Gastrocnemius medialis (tissue), 4 donors: ENCODE results near the gene RGS5. TPM values are rescaled to one million over a fixed set of nuclear protein-coding genes. Genes with fewer than 3 reads are reported as not detected.

Experiments used
- ATAC-seq, 2 donors: fragments of 150-250 bp; one replicate each; pipeline ENCODE4 v1.9.1; 2016
- DNase-seq, 2 donors: peaks; one replicate each; pipeline ENCODE4 v3.0.0-alpha.2; 2019
- H3K27ac ChIP-seq, 4 donors: fragments of 200-600 bp; sonication (generic); 1 replicate in 1 of 4; 2 replicates in 3 of 4; pipeline ENCODE4 v1.5.1; 2016 to 2018; ENCODE audit warnings: mild to moderate bottlenecking in 2 of 4, moderate library complexity in 1 of 4
- H3K27me3 ChIP-seq, 3 donors: fragments of 200-600 bp; sonication (generic) in 2 of 3; 1 replicate in 1 of 3; 2 replicates in 2 of 3; pipeline versions ENCODE4 v1.5.1 to v1.6.0; 2016 to 2019; ENCODE audit warnings: mild to moderate bottlenecking in 1 of 3, moderate library complexity in 1 of 3
- H3K36me3 ChIP-seq, 2 donors: fragments of 200-600 bp; sonication (generic) in 1 of 2; one replicate each; pipeline ENCODE4 v1.5.1; 2017 to 2018
- H3K4me1 ChIP-seq, 2 donors: fragments of 200-600 bp; sonication (generic) in 1 of 2; one replicate each; pipeline ENCODE4 v1.5.1; 2016 to 2017; ENCODE audit warnings: mild to moderate bottlenecking in 2 of 2
- H3K4me3 ChIP-seq, 4 donors: fragments of 200-600 bp; sonication (generic) in 3 of 4; 1 replicate in 1 of 4; 2 replicates in 3 of 4; pipeline ENCODE4 v1.5.1; 2016 to 2019; ENCODE audit warnings: mild to moderate bottlenecking in 2 of 4
- H3K9me3 ChIP-seq, 3 donors: fragments of 200-600 bp; sonication (generic) in 2 of 3; 1 replicate in 1 of 3; 2 replicates in 2 of 3; pipeline ENCODE4 v1.5.1; 2016 to 2019
- CTCF ChIP-seq, 5 experiments: fragments of 450-650 bp in 3 of 5; fragments of 200-600 bp in 2 of 5; sonication (generic) in 2 of 5; IDR thresholded peaks in 4 of 5; conservative IDR thresholded peaks in 1 of 5; 1 replicate in 4 of 5; 2 replicates in 1 of 5; pipeline ENCODE4 v1.5.1; 2016 to 2019; ENCODE audit warnings: antibody characterized with exemption in 5 of 5, mild to moderate bottlenecking in 3 of 5, moderate library complexity in 3 of 5
- POLR2A ChIP-seq, 2 donors: fragments of 450-650 bp; IDR thresholded peaks; one replicate each; pipeline ENCODE4 v1.6.1; 2017; ENCODE audit warnings: antibody characterized with exemption in 2 of 2, mild to moderate bottlenecking in 2 of 2, moderate library complexity in 2 of 2
- in situ Hi-C, 4 donors: fragments of 200-750 bp; cut with MboI; loops; one replicate each; pipeline versions ENCODE4 v1.15.0 to v1.8.0; 2017; ENCODE audit warnings: low sequenced_read_pairs in 4 of 4
- intact Hi-C: fragments of 100-400 bp; cut with DNase I; formaldehyde crosslinking; loops from one replicate; pipeline ENCODE4 v1.15.1; 2023; ENCODE audit warnings: low total_unique reads
- total RNA-seq, 4 donors: library from RNA; depleted of rRNA; stranded (reverse); fragments of >200 nt; gene quantifications; one replicate each; pipeline versions ENCODE4 v1.1.0 to v1.2.3, GENCODE V29; 2016

RGS5 gene
- total RNA-seq, 4 donors from 2014 or later, result 71.2 to 195 (median 158) TPM

- Histone ChIP-seq H3K27me3 (no peaks in the 10 kb centered on the region), H3K36me3 (no peaks in the 10 kb centered on the region), H3K27ac (no peak overlapping the region), H3K9me3 (no peaks in the 10 kb centered on the region), H3K4me3 (no peak overlapping the region), H3K4me1 (peaks cover 0 to 9% of the 10 kb centered on the region in 2 donors)
- intact Hi-C loops, result loop anchor here (1.0 to 10.0 kb wide), 2 partner anchors 100 to 296 kb away; no protein-coding TSS in a partner anchor
- peak; percentile 51 to 86 (median 79) for TF ChIP-seq CTCF (IDR thresholded peaks at IDR 0.05 in 4 of 5, conservative IDR thresholded peaks at IDR 0.05 in 1 of 5)
- TF ChIP-seq POLR2A (IDR thresholded peaks at IDR 0.05), result no peak
- peak in 1 of 2 donors; percentile 26 for DNase-seq
- peak in 1 of 2 donors; percentile 64 for ATAC-seq
- in situ Hi-C loops, result loop anchor here (5.0 to 10.0 kb wide), 3 partner anchors 297 to 320 kb away; no protein-coding TSS in a partner anchor
These were observed 27.9 kb downstream of the RGS5 start for GRCh38 chr1:163174524-163175437.

DNA sequence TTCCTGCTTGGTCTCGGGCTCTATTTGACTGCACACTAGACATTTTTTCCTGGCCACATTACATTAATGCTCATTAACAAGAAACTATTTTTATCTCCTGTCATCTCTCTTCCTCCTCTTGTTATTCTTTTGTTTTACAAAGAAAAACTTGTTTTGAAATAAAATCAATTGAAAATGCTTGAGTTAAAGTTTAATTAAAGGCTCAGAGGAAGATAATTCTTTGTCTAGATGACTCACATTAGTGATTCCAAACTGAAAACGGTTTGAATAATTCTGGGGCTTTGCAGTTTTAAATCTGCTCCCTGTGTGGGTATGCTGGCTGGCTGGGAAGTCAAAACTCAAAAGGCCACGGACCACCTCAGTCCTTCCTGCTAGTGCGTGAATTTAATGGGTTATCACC lies 29.6 kb downstream of the RGS5 start:
- no peak overlapping the region for H3K27ac ChIP-seq
- in situ Hi-C loops (loop anchor here in 3 of 4 donors (5.0 to 10.0 kb wide), 3 partner anchors 296 to 318 kb away; no protein-coding TSS in a partner anchor), intact Hi-C loops (loop anchor here (10.0 kb wide), 1 partner anchor 98 kb away; no protein-coding TSS in a partner anchor)
- H3K4me1 ChIP-seq, result peaks cover 0 to 9% of the 10 kb centered on the region in 2 donors
- no peaks in the 10 kb centered on the region for H3K9me3 ChIP-seq
- no peak for DNase-seq
- no peak for ATAC-seq
- TF ChIP-seq CTCF (IDR thresholded peaks at IDR 0.05 in 4 of 5, conservative IDR thresholded peaks at IDR 0.05 in 1 of 5) (no peak), POLR2A (IDR thresholded peaks at IDR 0.05) (no peak)
- no peak overlapping the region for H3K4me3 ChIP-seq
- no peaks in the 10 kb centered on the region for H3K36me3 ChIP-seq
- H3K27me3 ChIP-seq, result no peaks in the 10 kb centered on the region

- intact Hi-C loops (loop anchor here (10.0 kb wide), 1 partner anchor 98 kb away; no protein-coding TSS in a partner anchor), in situ Hi-C loops (loop anchor here in 3 of 4 donors (5.0 to 10.0 kb wide), 3 partner anchors 295 to 318 kb away; no protein-coding TSS in a partner anchor)
- no peaks in the 10 kb centered on the region for H3K36me3 ChIP-seq
- no peaks in the 10 kb centered on the region for H3K9me3 ChIP-seq
- DNase-seq, result no peak
- H3K27ac ChIP-seq, result no peak overlapping the region
- peaks cover 0 to 9% of the 10 kb centered on the region in 2 donors for H3K4me1 ChIP-seq
- no peak for TF ChIP-seq CTCF (IDR thresholded peaks at IDR 0.05 in 4 of 5, conservative IDR thresholded peaks at IDR 0.05 in 1 of 5)
- TF ChIP-seq POLR2A (IDR thresholded peaks at IDR 0.05), result no peak
- no peak for ATAC-seq
- no peaks in the 10 kb centered on the region for H3K27me3 ChIP-seq
- H3K4me3 ChIP-seq, result no peak overlapping the region
These were observed 30.1 kb downstream of the RGS5 start for GRCh38 chr1:163172596-163172995.

DNA sequence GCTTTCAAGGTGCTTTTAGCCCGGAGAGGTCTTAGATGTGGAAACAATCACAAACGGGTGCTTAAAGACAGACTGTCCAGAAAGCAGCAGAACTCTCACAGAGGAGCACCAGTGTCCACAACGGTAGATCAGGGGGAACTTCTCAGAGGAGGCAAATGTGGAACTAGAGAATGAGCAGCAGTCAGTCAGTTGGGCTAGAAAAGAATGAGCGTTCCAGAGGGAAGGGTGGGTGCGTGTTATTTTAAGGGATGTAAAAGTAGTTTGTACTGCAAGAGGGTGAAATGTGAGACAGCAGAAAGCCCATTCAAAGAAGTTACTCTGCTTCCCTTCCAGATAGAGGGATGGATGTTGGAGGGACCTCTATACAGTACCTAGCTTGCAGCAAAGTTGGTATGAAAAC lies 30.9 kb downstream of the RGS5 start:
- H3K27ac ChIP-seq, result no peak overlapping the region
- H3K36me3 ChIP-seq, result no peaks in the 10 kb centered on the region
- peaks cover 2 to 9% of the 10 kb centered on the region in 2 donors for H3K4me1 ChIP-seq
- TF ChIP-seq POLR2A (IDR thresholded peaks at IDR 0.05), result no peak
- no peaks in the 10 kb centered on the region for H3K27me3 ChIP-seq
- H3K9me3 ChIP-seq, result no peaks in the 10 kb centered on the region
- DNase-seq (no peak), ATAC-seq (no peak)
- H3K4me3 ChIP-seq, result no peak overlapping the region
- in situ Hi-C loops (loop anchor here in 3 of 4 donors (5.0 to 10.0 kb wide), 3 partner anchors 295 to 317 kb away; no protein-coding TSS in a partner anchor), intact Hi-C loops (loop anchor here (10.0 kb wide), 1 partner anchor 97 kb away; no protein-coding TSS in a partner anchor)
